Kidney (tissue), 14 donors: Measurements from ENCODE around the gene BRIP1. TPM values are rescaled to one million over a fixed set of nuclear protein-coding genes. Genes with fewer than 3 reads are reported as not detected.
"Not testable (repeated sequence)": the region's sequence is repeated elsewhere in the genome, so short reads cannot be mapped to it uniquely, and the experiment has no call there.

Experiments used
- DNase-seq, 5 donors: peaks; one replicate each; pipeline ENCODE4 v3.0.0-alpha.2; 2013 to 2020
- FAIRE-seq: peaks from 2 replicates; lab custom pipeline; 2012; peaks lifted over from hg19 to GRCh38; lab: Jason Lieb, UNC
- H3K27ac ChIP-seq, 2 donors: one replicate each; pipeline ENCODE4 v1.7.0; 2013; ENCODE audit warnings: low read depth in 2 of 2, low read length in 2 of 2, inconsistent platforms in 1 of 2
- H3K27me3 ChIP-seq: one replicate; pipeline ENCODE4 v1.7.1; 2013; ENCODE audit warnings: low read length, inconsistent platforms; ENCODE audit not compliant: control insufficient read depth, insufficient read depth
- H3K36me3 ChIP-seq, 3 donors: one replicate each; pipeline versions ENCODE4 v1.7.0 to v1.7.1; 2013; ENCODE audit warnings: low read length in 3 of 3, control low read depth in 1 of 3, inconsistent platforms in 1 of 3; ENCODE audit not compliant: insufficient read depth in 3 of 3, control insufficient read depth in 2 of 3
- H3K4me1 ChIP-seq, 3 donors: one replicate each; pipeline versions ENCODE4 v1.7.0 to v1.7.1; 2013; ENCODE audit warnings: low read length in 3 of 3, inconsistent platforms in 1 of 3, low read depth in 1 of 3; ENCODE audit not compliant: control insufficient read depth in 2 of 3, insufficient read depth in 2 of 3
- H3K4me3 ChIP-seq, 3 donors: one replicate each; pipeline versions ENCODE4 v1.7.0 to v1.8.1; 2013; ENCODE audit warnings: low read length in 3 of 3, control low read depth in 1 of 3, inconsistent platforms in 1 of 3
- H3K9ac ChIP-seq, 3 donors: one replicate each; pipeline versions ENCODE4 v1.7.0 to v1.7.1; 2013; ENCODE audit warnings: low read length in 3 of 3, control low read depth in 1 of 3, inconsistent platforms in 1 of 3
- H3K9me3 ChIP-seq, 3 donors: one replicate each; pipeline versions ENCODE4 v1.7.0 to v1.7.1; 2013; ENCODE audit warnings: low read length in 3 of 3, control low read depth in 1 of 3, inconsistent platforms in 1 of 3; ENCODE audit not compliant: control insufficient read depth in 2 of 3, insufficient read depth in 1 of 3
- CTCF ChIP-seq: IDR thresholded peaks from 3 replicates; pipeline ENCODE4 v1.5.1; 2012; ENCODE audit warnings: mild to moderate bottlenecking, moderate library complexity, borderline replicate concordance; ENCODE audit not compliant: insufficient read depth; ENCODE audit errors: extremely low read depth
- intact Hi-C: fragments of 100-400 bp; cut with DNase I; formaldehyde crosslinking; loops from one replicate; pipeline ENCODE4 v1.11.1; 2022
- polyA plus RNA-seq: library from polyadenylated mRNA; stranded (reverse); fragments of 350-450 nt; fragmentation: Illumina TruSeq; extraction: RNeasy Lipid Tissue Mini Kit (QIAGEN cat#74804); gene quantifications from one replicate; pipeline ENCODE4 v1.2.3, GENCODE V29; 2014; ENCODE audit warnings: low read depth, low replicate concordance; ENCODE audit not compliant: insufficient read depth
- total RNA-seq: library from RNA; stranded (reverse); fragmentation: NEBNext Ultra II Directional; extraction: Animal tissue kit (Norgen Biotek cat#: 25700); gene quantifications from one replicate; pipeline ENCODE4 v1.2.1, GENCODE V29; 2021
- donor health status: control.
- donor health status: control.
- donor health status: control.
- donor health status: control.
- donor health status: control.
- donor health status: DM: yes; HTN: yes; CAD: no.
- donor health status: Normal renal cell carcinoma (clear cell type).

Gene BRIP1
- total and polyA plus RNA-seq, 2 donors from 2014 or later: 0.54 TPM; not detected in 1

GRCh38 chr17:61825448-61826137 is 37.7 kb downstream of the BRIP1 start:
- H3K36me3 ChIP-seq: no peaks in the 10 kb centered on the region
- no peak for DNase-seq
- H3K4me3 ChIP-seq: no peak overlapping the region
- H3K9me3 ChIP-seq: peaks cover 0 to 4% (median 0%) of the 10 kb centered on the region in 3 donors
- H3K27me3 ChIP-seq: no peaks in the 10 kb centered on the region
- FAIRE-seq: no peak
- TF ChIP-seq CTCF: no peak
- H3K9ac ChIP-seq: no peak overlapping the region
- no peaks in the 10 kb centered on the region for H3K4me1 ChIP-seq
- H3K27ac ChIP-seq: no peak overlapping the region
- intact Hi-C loops: no loop called here

- TF ChIP-seq CTCF: no peak
- FAIRE-seq: no peak
- intact Hi-C loops: no loop called here
Observed at GRCh38 chr17:61822326-61823285, 40.7 kb downstream of the BRIP1 start.

GRCh38 chr17:61821655-61822054 is 41.7 kb downstream of the BRIP1 start:
- no peak for FAIRE-seq

More at GRCh38 chr17:61822326-61823285, 40.7 kb downstream of the BRIP1 start:
- Histone ChIP-seq H3K36me3 (no peaks in the 10 kb centered on the region), H3K9me3 (peaks cover 0 to under 1% (median 0%) of the 10 kb centered on the region in 3 donors), H3K4me3 (no peak overlapping the region), H3K27ac (no peak overlapping the region), H3K27me3 (no peaks in the 10 kb centered on the region), H3K4me1 (no peaks in the 10 kb centered on the region), H3K9ac (no peak overlapping the region)
- no peak for DNase-seq

GRCh38 chr17:61819265-61819664 is 44.1 kb downstream of the BRIP1 start:
- H3K27ac ChIP-seq, H3K36me3 ChIP-seq, H3K4me1 ChIP-seq, intact Hi-C loops, H3K27me3 ChIP-seq, FAIRE-seq, DNase-seq, H3K4me3 ChIP-seq, H3K9me3 ChIP-seq, H3K9ac ChIP-seq: not testable (repeated sequence)

More at GRCh38 chr17:61821655-61822054, 41.7 kb downstream of the BRIP1 start:
- intact Hi-C loops: no loop called here
- Histone ChIP-seq H3K27ac (no peak overlapping the region), H3K9ac (no peak overlapping the region), H3K4me1 (no peaks in the 10 kb centered on the region), H3K27me3 (no peaks in the 10 kb centered on the region), H3K36me3 (no peaks in the 10 kb centered on the region), H3K4me3 (no peak overlapping the region), H3K9me3 (no peaks in the 10 kb centered on the region)
- DNase-seq: no peak
- no peak for TF ChIP-seq CTCF
